Measurements from ENCODE around the gene MS4A15.
"Not testable (repeated sequence)": the region's sequence is repeated elsewhere in the genome, so short reads cannot be mapped to it uniquely, and the experiment has no call there.

Gene MS4A15

DNA sequence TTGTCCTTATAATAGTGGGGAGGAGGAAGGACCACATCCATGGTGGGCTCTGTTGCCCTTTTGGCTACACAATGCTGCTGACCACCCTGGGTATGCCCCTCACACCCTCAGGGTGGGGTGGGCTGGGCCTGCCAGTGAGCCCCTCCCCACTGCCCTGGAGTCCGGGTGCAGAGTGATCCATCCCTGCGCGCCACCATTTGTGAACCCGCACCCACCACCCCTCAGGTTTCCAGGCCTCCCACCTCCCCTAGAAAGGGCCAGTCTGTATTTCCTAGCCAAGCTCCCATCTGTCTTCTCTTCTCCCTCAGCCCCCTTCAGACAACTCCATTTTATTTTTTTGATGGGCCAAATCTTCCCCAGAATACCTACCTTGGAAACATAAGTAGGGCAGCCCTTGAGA is 53.5 kb downstream of the MS4A15 start:
- DNase-seq = no peak

GRCh38 chr11:60810569-60810968 is 53.9 kb downstream of the MS4A15 start:
- DNase-seq = no peak

- DNase-seq = no peak
These were observed 56.7 kb downstream of the MS4A15 start for GRCh38 chr11:60813324-60813723.

DNA sequence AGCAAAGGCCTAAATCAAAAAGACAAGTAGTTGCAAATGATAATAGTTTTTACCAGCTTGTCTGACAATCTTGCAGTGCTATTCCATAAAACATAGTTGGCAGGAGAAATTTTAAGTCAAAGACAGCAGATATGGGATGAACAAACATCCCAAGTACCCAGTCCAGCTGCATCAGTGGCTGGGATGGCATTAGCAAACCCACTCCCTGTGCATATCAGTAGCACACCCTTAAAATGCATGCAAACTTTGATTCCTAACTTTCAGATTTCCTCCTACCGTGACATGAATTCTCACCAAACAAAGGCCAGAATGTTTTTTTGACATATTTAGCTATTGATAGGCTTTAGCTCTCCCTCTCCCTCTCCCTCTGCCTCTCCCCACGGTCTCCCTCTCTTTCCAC is 57.4 kb downstream of the MS4A15 start:
- no peak for DNase-seq

GRCh38 chr11:60816590-60817157 is 60.0 kb downstream of the MS4A15 start:
- DNase-seq = no peak

- no peak for DNase-seq
These were observed 61.4 kb downstream of the MS4A15 start for GRCh38 chr11:60818057-60818456.

GRCh38 chr11:60821827-60822599 is 65.3 kb downstream of the MS4A15 start:
- DNase-seq = no peak

GRCh38 chr11:60823745-60824306 is 67.2 kb downstream of the MS4A15 start:
- DNase-seq = not testable (repeated sequence)

DNA sequence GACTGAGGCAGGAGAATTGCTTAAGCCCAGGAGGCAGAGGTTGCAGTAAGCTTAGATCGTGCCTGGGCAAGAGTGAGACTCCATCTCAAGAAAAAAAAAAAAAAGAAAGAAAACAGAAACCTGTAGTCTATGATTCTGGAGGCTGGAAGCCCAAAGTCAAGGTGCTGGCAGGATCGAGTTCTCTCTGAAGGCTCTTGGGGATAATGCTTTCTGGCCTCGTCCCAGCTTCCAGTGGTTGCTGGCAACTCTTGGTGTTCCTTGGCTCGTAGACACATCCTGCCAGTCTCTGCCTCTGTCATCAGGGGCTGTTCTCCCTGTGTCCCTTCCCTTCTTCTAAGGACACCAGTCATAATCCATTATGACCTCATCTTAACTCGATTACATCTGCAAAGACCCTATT is 68.5 kb downstream of the MS4A15 start:
- no peak for DNase-seq

GRCh38 chr11:60825790-60826189 is 69.1 kb downstream of the MS4A15 start:
- no peak for DNase-seq
